A673 (cell line): ENCODE results near the gene ABR.

Experiments used
- EZH2 ChIP-seq: fragments of 200-600 bp; sonication (generic); IDR thresholded peaks from 2 replicates; pipeline ENCODE4 v1.6.1; 2017; ENCODE audit warnings: borderline replicate concordance, low read depth, mild to moderate bottlenecking, mixed read lengths, antibody characterized with exemption, low read length; ENCODE audit not compliant: poor library complexity, severe bottlenecking
- TF ChIP-seq, protein P1 (sequence below): fragments of 300-800, 200-600 bp; sonication (generic); conservative IDR thresholded peaks from 2 replicates; pipeline ENCODE4 v1.5.1; 2017; ENCODE audit warnings: low read depth, mild to moderate bottlenecking, antibody characterized with exemption, low read length, moderate library complexity, mixed read lengths

DNA sequence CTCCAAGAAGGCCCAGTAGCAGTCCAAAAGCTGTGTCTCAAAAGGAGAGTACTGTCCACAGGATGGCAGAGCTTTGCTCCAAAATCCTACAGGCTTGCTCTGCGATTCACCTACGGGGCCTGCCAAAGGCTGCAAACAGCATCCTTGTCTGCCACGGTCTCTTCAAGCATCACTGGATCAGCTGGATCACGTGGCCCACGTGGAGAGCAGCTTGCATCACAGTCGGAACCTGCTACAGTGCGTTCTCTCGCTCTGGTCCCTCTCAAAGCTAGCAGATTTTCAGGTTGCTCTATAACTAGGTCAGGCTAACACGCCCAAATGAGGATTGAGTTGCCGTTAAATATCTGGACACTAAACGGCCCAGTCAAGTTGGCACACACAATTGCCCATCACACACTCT is 191.2 kb downstream of the ABR start:
- TF ChIP-seq, protein P1, sequence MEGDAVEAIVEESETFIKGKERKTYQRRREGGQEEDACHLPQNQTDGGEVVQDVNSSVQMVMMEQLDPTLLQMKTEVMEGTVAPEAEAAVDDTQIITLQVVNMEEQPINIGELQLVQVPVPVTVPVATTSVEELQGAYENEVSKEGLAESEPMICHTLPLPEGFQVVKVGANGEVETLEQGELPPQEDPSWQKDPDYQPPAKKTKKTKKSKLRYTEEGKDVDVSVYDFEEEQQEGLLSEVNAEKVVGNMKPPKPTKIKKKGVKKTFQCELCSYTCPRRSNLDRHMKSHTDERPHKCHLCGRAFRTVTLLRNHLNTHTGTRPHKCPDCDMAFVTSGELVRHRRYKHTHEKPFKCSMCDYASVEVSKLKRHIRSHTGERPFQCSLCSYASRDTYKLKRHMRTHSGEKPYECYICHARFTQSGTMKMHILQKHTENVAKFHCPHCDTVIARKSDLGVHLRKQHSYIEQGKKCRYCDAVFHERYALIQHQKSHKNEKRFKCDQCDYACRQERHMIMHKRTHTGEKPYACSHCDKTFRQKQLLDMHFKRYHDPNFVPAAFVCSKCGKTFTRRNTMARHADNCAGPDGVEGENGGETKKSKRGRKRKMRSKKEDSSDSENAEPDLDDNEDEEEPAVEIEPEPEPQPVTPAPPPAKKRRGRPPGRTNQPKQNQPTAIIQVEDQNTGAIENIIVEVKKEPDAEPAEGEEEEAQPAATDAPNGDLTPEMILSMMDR: no peak
- no peak for TF ChIP-seq EZH2
